ENCODE measurements around the gene PIK3R6.

DNA sequence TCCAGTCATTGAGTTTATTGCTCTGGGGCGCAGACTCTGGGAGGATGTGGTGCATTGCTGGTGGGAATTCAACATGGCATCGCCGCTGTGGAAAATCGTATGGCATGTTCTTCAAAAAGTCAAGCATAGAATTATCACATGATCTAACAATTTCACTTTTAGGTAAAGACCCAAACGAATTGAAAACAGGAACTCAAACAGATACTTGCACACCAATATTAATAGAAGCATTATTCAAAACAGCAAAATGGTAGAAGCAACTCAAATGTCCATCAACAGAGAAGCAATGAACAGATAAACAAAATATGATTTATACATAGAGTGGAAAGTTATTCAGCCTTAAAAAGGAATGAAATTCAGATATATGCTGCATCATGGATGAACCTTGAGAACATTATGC is 15.9 kb downstream of the PIK3R6 start:
- TF ChIP-seq, protein P1, sequence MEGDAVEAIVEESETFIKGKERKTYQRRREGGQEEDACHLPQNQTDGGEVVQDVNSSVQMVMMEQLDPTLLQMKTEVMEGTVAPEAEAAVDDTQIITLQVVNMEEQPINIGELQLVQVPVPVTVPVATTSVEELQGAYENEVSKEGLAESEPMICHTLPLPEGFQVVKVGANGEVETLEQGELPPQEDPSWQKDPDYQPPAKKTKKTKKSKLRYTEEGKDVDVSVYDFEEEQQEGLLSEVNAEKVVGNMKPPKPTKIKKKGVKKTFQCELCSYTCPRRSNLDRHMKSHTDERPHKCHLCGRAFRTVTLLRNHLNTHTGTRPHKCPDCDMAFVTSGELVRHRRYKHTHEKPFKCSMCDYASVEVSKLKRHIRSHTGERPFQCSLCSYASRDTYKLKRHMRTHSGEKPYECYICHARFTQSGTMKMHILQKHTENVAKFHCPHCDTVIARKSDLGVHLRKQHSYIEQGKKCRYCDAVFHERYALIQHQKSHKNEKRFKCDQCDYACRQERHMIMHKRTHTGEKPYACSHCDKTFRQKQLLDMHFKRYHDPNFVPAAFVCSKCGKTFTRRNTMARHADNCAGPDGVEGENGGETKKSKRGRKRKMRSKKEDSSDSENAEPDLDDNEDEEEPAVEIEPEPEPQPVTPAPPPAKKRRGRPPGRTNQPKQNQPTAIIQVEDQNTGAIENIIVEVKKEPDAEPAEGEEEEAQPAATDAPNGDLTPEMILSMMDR (IDR thresholded peaks at IDR 0.05): no peak
- TF ChIP-seq POLR2A (IDR thresholded peaks at IDR 0.05): no peak

Measured in testis (tissue), 2 donors.